Common myeloid progenitor, CD34-positive (primary cell): ENCODE results near the gene LRMDA.
A peak's percentile ranks its signal among the peaks of the same experiment; 100 is the strongest.

Experiments
- CTCF ChIA-PET: fragments of 350-600 bp; sonication (Branson Sonifier 250); formaldehyde crosslinking; loops from one replicate; lab custom pipeline; 2021; ENCODE audit warnings: antibody characterized with exemption; lab: Charles Lee
- POLR2A ChIA-PET: fragments of 350-600 bp; sonication (Branson Sonifier 250); formaldehyde crosslinking; loops from one replicate; lab custom pipeline; 2021; ENCODE audit warnings: antibody characterized with exemption; lab: Charles Lee
- DNase-seq, 3 donors: peaks; one replicate each; pipeline versions ENCODE4 v3.0.0 to v3.0.0-alpha.2; 2013
- H3K27ac ChIP-seq, 2 experiments: 1 replicate in 1 of 2; 2 replicates in 1 of 2; pipeline ENCODE4 v1.7.0; 2013; ENCODE audit warnings: inconsistent platforms in 2 of 2, low read length in 2 of 2, mild to moderate bottlenecking in 2 of 2, low read depth in 1 of 2, moderate library complexity in 1 of 2; ENCODE audit not compliant: severe bottlenecking in 2 of 2, insufficient read depth in 1 of 2, poor library complexity in 1 of 2
- H3K27me3 ChIP-seq, 5 experiments: replicated peaks in 2 of 5; 1 replicate in 3 of 5; 2 replicates in 2 of 5; pipeline versions ENCODE4 v1.6.1 to v1.7.0; 2013; ENCODE audit warnings: low read length in 4 of 5, mild to moderate bottlenecking in 2 of 5, moderate library complexity in 2 of 5, inconsistent platforms in 1 of 5; ENCODE audit not compliant: insufficient read depth in 5 of 5, control insufficient read depth in 4 of 5
- H3K36me3 ChIP-seq, 4 experiments: 1 replicate in 2 of 4; 2 replicates in 2 of 4; pipeline versions ENCODE4 v1.6.1 to v1.7.0; 2013; ENCODE audit warnings: low read length in 3 of 4, control low read depth in 1 of 4, mild to moderate bottlenecking in 1 of 4; ENCODE audit not compliant: control insufficient read depth in 4 of 4, insufficient read depth in 4 of 4
- H3K4me1 ChIP-seq, 4 experiments: 1 replicate in 3 of 4; 2 replicates in 1 of 4; pipeline versions ENCODE4 v1.6.1 to v1.7.1; 2013; ENCODE audit warnings: low read length in 3 of 4, mild to moderate bottlenecking in 3 of 4, control low read depth in 1 of 4, inconsistent platforms in 1 of 4, moderate library complexity in 1 of 4; ENCODE audit not compliant: control insufficient read depth in 4 of 4, insufficient read depth in 4 of 4; ENCODE audit errors: control extremely low read depth in 1 of 4
- H3K4me3 ChIP-seq, 7 experiments: 1 replicate in 4 of 7; 2 replicates in 3 of 7; pipeline versions ENCODE4 v1.5.1 to v1.7.0; 2013; ENCODE audit warnings: mild to moderate bottlenecking in 7 of 7, low read length in 6 of 7, moderate library complexity in 6 of 7, inconsistent platforms in 2 of 7, low read depth in 2 of 7, control low read depth in 1 of 7; ENCODE audit not compliant: insufficient read depth in 4 of 7, control insufficient read depth in 1 of 7; ENCODE audit errors: extremely low read depth in 1 of 7
- H3K9me3 ChIP-seq, 5 experiments: 1 replicate in 4 of 5; 2 replicates in 1 of 5; pipeline versions ENCODE4 v1.6.1 to v1.7.1; 2013; ENCODE audit warnings: low read length in 4 of 5, mild to moderate bottlenecking in 2 of 5, inconsistent platforms in 1 of 5, low read depth in 1 of 5, moderate library complexity in 1 of 5; ENCODE audit not compliant: control insufficient read depth in 4 of 5, insufficient read depth in 2 of 5; ENCODE audit errors: control extremely low read depth in 1 of 5
- WGBS: methylation state at CpG from one replicate; pipeline ENCODE4 v1.1.5; 2013; ENCODE audit not compliant: insufficient coverage; 5-methylcytosine and 5-hydroxymethylcytosine counted together

Gene LRMDA

GRCh38 chr10:75902816-75903215, 471.4 kb downstream of the LRMDA start:
- POLR2A ChIA-PET: interaction anchor here (0.6 kb wide), 1 partner anchor 15 kb away, joined by 3 read pairs; no protein-coding TSS in a partner anchor
- H3K36me3 ChIP-seq: no peaks in the 10 kb centered on the region

DNA sequence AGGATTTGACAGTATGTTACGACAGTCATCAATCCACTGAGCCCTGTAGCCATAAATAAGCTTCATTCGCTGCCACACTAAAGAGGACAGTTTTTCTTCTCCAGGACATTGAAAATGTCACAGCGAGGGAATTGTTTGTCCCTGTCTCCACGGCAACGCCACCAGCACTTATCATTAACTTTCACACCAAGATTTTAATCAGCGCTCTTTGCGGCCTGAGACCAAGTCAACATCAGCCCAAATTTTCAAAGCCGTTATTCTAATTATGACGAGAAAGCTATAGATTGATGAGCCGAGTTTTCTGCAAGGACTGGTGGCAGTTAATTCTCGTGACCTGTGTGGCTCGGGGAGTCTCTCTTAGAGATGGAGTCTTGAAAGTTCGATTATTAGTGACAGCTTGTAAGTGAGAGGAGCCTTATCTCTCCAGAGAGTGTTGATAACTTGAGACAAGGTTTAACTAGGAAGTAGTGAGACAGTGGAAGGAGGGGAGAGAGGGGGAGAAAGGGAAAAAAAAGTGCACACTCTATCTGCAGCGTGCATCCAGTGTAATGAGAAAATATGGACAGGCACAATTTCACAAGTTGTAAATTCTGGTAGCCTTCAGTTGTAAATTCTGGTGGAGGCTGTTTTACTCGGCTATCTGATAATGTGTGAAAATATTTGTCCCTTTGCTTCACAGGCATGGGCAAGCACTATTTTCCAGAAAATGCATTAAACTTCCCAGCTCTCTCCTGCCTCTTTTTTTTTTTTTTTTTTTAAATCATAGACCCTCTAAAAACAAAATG, 473.3 kb downstream of the LRMDA start:
- H3K4me3 ChIP-seq: peak overlapping the region in 5 of 7 experiments; percentile 38 to 70 (median 48)
- H3K4me1 ChIP-seq: peaks cover 9 to 26% (median 12%) of the 10 kb centered on the region in 4 experiments
- H3K9me3 ChIP-seq: no peaks in the 10 kb centered on the region
- no peaks in the 10 kb centered on the region for H3K27me3 ChIP-seq
- WGBS: 3% methylated on average over 14 of the region's 15 CpGs
- no peaks in the 10 kb centered on the region for H3K36me3 ChIP-seq
- H3K27ac ChIP-seq: peak overlapping the region; percentile 74 to 85
- CTCF ChIA-PET: interaction anchor here (1.1 to 1.7 kb wide), 4 partner anchors 30 to 132 kb away, joined by 3 to 6 read pairs (median 4); no protein-coding TSS in a partner anchor
- peak; percentile 73 to 92 (median 89) for DNase-seq
- POLR2A ChIA-PET: interaction anchor here (0.7 kb wide), 1 partner anchor 72 kb away, joined by 5 read pairs; no protein-coding TSS in a partner anchor

More at GRCh38 chr10:75902816-75903215, 471.4 kb downstream of the LRMDA start:
- H3K4me3 ChIP-seq: no peak overlapping the region
- DNase-seq: no peak
- CTCF ChIA-PET: interaction anchor here (1.4 kb wide), 1 partner anchor 24 kb away, joined by 3 read pairs; no protein-coding TSS in a partner anchor
- WGBS: 100% methylated on average over 2 of the region's 5 CpGs
- H3K27me3 ChIP-seq: no peaks in the 10 kb centered on the region
- H3K9me3 ChIP-seq: no peaks in the 10 kb centered on the region
- H3K27ac ChIP-seq: no peak overlapping the region
- peaks cover 9 to 26% (median 12%) of the 10 kb centered on the region in 4 experiments for H3K4me1 ChIP-seq

DNA sequence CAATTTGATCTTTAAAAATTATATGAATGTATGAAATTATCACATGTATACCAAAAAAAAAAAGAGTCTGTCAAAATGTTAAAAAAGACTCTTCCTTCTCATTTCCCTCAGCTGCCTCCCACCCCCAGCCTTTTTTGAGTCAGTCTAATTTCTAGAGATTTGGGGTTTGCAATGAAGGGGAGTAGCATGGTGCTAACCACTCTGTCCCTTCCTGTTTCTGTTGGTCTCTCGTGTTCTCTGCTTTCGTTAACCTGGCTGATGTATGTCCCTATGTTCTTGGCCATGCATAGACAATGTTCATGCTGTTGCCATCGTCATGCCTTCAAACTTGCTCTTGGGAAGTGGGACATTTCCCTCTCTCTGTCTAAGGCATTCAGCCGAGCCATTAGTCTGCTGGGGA, 474.1 kb downstream of the LRMDA start:
- peak in 2 of 3 donors; percentile 21 to 50 for DNase-seq

DNA sequence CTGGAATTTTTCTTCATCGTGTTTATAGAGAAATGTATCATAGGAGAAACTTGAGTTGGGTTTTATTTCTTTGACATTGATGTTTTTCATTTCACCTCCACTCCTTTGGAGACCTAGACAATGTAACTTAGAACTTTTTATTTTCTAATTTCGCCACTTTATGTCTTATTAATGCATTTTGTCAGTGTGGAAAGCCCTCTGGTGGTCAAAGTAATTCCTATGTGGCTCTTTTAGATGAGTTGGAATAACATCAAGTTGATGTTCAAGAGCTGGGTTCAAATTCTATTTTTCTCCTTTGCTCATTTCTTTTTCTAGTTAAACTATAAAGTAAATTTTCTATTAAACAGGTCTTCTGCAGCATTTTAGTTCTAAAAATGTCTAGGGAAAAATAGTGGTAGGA, 478.6 kb downstream of the LRMDA start:
- CTCF ChIA-PET: interaction anchor here (1.0 to 3.2 kb wide), 8 partner anchors 9 to 511 kb away, joined by 3 to 15 read pairs (median 4); no protein-coding TSS in a partner anchor
- POLR2A ChIA-PET: no interaction called here
- no CpG with 5 or more reads among the region's 2 CpGs for WGBS

More for the DNA sequence above, 474.1 kb downstream of the LRMDA start:
- 68% methylated on average over 3 of the region's 4 CpGs for WGBS
- H3K36me3 ChIP-seq: no peaks in the 10 kb centered on the region
- CTCF ChIA-PET: interaction anchor here (0.9 to 1.7 kb wide), 2 partner anchors 93 to 131 kb away, joined by 4 to 6 read pairs; no protein-coding TSS in a partner anchor
- no peaks in the 10 kb centered on the region for H3K9me3 ChIP-seq
- no peaks in the 10 kb centered on the region for H3K27me3 ChIP-seq
- H3K27ac ChIP-seq: no peak overlapping the region
- H3K4me1 ChIP-seq: peaks cover 9 to 26% (median 12%) of the 10 kb centered on the region in 4 experiments
- POLR2A ChIA-PET: no interaction called here
- no peak overlapping the region for H3K4me3 ChIP-seq

GRCh38 chr10:75911426-75911825, 480.0 kb downstream of the LRMDA start:
- CTCF ChIA-PET: interaction anchor here (0.7 to 3.2 kb wide), 6 partner anchors 9 to 512 kb away, joined by 3 to 15 read pairs (median 4); partner anchors contain the start of gene ZNF503
- WGBS: 92% methylated on average over 2 of the region's 2 CpGs
- Histone ChIP-seq H3K36me3 (no peaks in the 10 kb centered on the region), H3K4me3 (no peak overlapping the region), H3K4me1 (no peaks in the 10 kb centered on the region), H3K27ac (no peak overlapping the region), H3K9me3 (no peaks in the 10 kb centered on the region), H3K27me3 (no peaks in the 10 kb centered on the region)
- POLR2A ChIA-PET: no interaction called here
- DNase-seq: no peak

More for the DNA sequence above, 478.6 kb downstream of the LRMDA start:
- peak; percentile 38 to 66 (median 65) for DNase-seq
- Histone ChIP-seq H3K27me3 (no peaks in the 10 kb centered on the region), H3K27ac (no peak overlapping the region), H3K4me3 (no peak overlapping the region), H3K36me3 (no peaks in the 10 kb centered on the region), H3K4me1 (peaks cover 5 to 13% (median 8%) of the 10 kb centered on the region in 4 experiments), H3K9me3 (no peaks in the 10 kb centered on the region)

- Histone ChIP-seq H3K27ac (no peak overlapping the region), H3K36me3 (no peaks in the 10 kb centered on the region), H3K4me3 (no peak overlapping the region), H3K27me3 (no peaks in the 10 kb centered on the region), H3K4me1 (no peaks in the 10 kb centered on the region), H3K9me3 (no peaks in the 10 kb centered on the region)
- 95% methylated on average over 3 of the region's 3 CpGs for WGBS
- ChIA-PET POLR2A (no interaction called here), CTCF (interaction anchor here (0.8 to 1.3 kb wide), 2 partner anchors 9 to 16 kb away, joined by 4 to 5 read pairs; no protein-coding TSS in a partner anchor)
- peak in 1 of 3 donors; percentile 17 for DNase-seq
Observed at GRCh38 chr10:75916906-75917305, 485.5 kb downstream of the LRMDA start.
